Upper lobe of right lung (tissue), 1 donor: ENCODE measurements around the gene STX4. TPM values are rescaled to one million over a fixed set of nuclear protein-coding genes. Genes with fewer than 3 reads are reported as not detected.
A peak's percentile ranks its signal among the peaks of the same experiment; 100 is the strongest.

Experiments used
- ATAC-seq: fragments of 200-7000 bp; cut with Tn5 transposase; one replicate; pipeline ENCODE4 v1.9.1; 2020; ENCODE audit warnings: mild to moderate bottlenecking, moderate library complexity
- DNase-seq: peaks from one replicate; pipeline ENCODE4 v3.0.0-alpha.2; 2020
- H3K27ac ChIP-seq: fragments of 200-600 bp; one replicate; pipeline ENCODE4 v1.8.0; 2022
- H3K27me3 ChIP-seq: fragments of 200-600 bp; one replicate; pipeline ENCODE4 v1.8.0; 2022; ENCODE audit warnings: mild to moderate bottlenecking
- H3K36me3 ChIP-seq: fragments of 200-600 bp; one replicate; pipeline ENCODE4 v1.8.0; 2022
- H3K4me1 ChIP-seq: fragments of 200-600 bp; one replicate; pipeline ENCODE4 v1.8.0; 2022
- H3K4me3 ChIP-seq: fragments of 200-600 bp; one replicate; pipeline ENCODE4 v1.8.0; 2022; ENCODE audit warnings: mild to moderate bottlenecking
- H3K9me3 ChIP-seq: fragments of 200-600 bp; one replicate; pipeline ENCODE4 v1.8.0; 2022
- CTCF ChIP-seq: fragments of 200-600 bp; IDR thresholded peaks from one replicate; pipeline ENCODE4 v1.8.0; 2022; ENCODE audit warnings: antibody characterized with exemption
- intact Hi-C: fragments of 100-400 bp; cut with DNase I; formaldehyde crosslinking; loops from one replicate; pipeline ENCODE4 v1.11.0; 2022
- total RNA-seq: library from RNA; stranded (reverse); fragmentation: NEBNext Ultra II Directional; extraction: Animal tissue kit (Norgen Biotek cat#: 25700); gene quantifications from one replicate; pipeline ENCODE4 v1.2.1, GENCODE V29; 2021
- donor health status: DM: no; HTN: yes; CAD: no; lungs with severe emphysema.

The STX4 gene
- total RNA-seq, 1 donor from 2014 or later = 91.7 TPM

GRCh38 chr16:31067342-31067741 lies 34.0 kb downstream of the STX4 start:
- intact Hi-C loops = no loop called here
- Histone ChIP-seq H3K36me3 (no peaks in the 10 kb centered on the region), H3K9me3 (no peaks in the 10 kb centered on the region), H3K4me1 (peaks cover 23% of the 10 kb centered on the region), H3K4me3 (no peak overlapping the region), H3K27ac (no peak overlapping the region), H3K27me3 (no peaks in the 10 kb centered on the region)
- TF ChIP-seq CTCF = no peak
- DNase-seq (no peak), ATAC-seq (no peak)

GRCh38 chr16:31071861-31072260 lies 38.5 kb downstream of the STX4 start:
- intact Hi-C loops = no loop called here
- DNase-seq = no peak
- H3K27ac ChIP-seq = no peak overlapping the region

GRCh38 chr16:31072540-31073141 lies 39.3 kb downstream of the STX4 start:
- no peak for ATAC-seq
- no peaks in the 10 kb centered on the region for H3K27me3 ChIP-seq
- peak overlapping the region; percentile 93 for H3K27ac ChIP-seq
- intact Hi-C loops = no loop called here
- no peak for DNase-seq
- no peaks in the 10 kb centered on the region for H3K9me3 ChIP-seq
- no peak for TF ChIP-seq CTCF
- peaks cover 22% of the 10 kb centered on the region for H3K4me1 ChIP-seq
- H3K36me3 ChIP-seq = peaks cover 14% of the 10 kb centered on the region
- peak overlapping the region; percentile 87 for H3K4me3 ChIP-seq

More at GRCh38 chr16:31071861-31072260, 38.5 kb downstream of the STX4 start:
- Histone ChIP-seq H3K4me3 (no peak overlapping the region), H3K36me3 (peaks cover 6% of the 10 kb centered on the region), H3K4me1 (peaks cover 22% of the 10 kb centered on the region), H3K9me3 (no peaks in the 10 kb centered on the region), H3K27me3 (no peaks in the 10 kb centered on the region)
- ATAC-seq = no peak
- TF ChIP-seq CTCF = no peak

- H3K27me3 ChIP-seq = no peaks in the 10 kb centered on the region
- H3K27ac ChIP-seq = peak overlapping the region; percentile 93
- peak; percentile 88 for ATAC-seq
- peak; percentile 96 for DNase-seq
- peaks cover 21% of the 10 kb centered on the region for H3K36me3 ChIP-seq
- H3K9me3 ChIP-seq = no peaks in the 10 kb centered on the region
- TF ChIP-seq CTCF = no peak
- peaks cover 22% of the 10 kb centered on the region for H3K4me1 ChIP-seq
- H3K4me3 ChIP-seq = peak overlapping the region; percentile 87
- intact Hi-C loops = no loop called here
Observed at GRCh38 chr16:31073142-31073969, 40.0 kb downstream of the STX4 start.

GRCh38 chr16:31073970-31074813 lies 40.8 kb downstream of the STX4 start, which contains the start of the genes ZNF646 and ZNF668:
TSS of gene ZNF646 (plus strand) at chr16:31074422. CDS start at chr16:31076325, 1,903 bp downstream.
TSS of gene ZNF668 (minus strand) at chr16:31074240. CDS start at chr16:31064459, 9,781 bp downstream.
- TF ChIP-seq CTCF = no peak
- Histone ChIP-seq H3K36me3 (peaks cover 30% of the 10 kb centered on the region), H3K27me3 (no peaks in the 10 kb centered on the region), H3K27ac (peak within 1 kb of the TSS; percentile 93), H3K4me3 (peak within 1 kb of the TSS; percentile 87), H3K9me3 (no peaks in the 10 kb centered on the region), H3K4me1 (peaks cover 22% of the 10 kb centered on the region)
- intact Hi-C loops = no loop called here
- ATAC-seq (peak; percentile 94), DNase-seq (peak; percentile 99)
